T-helper 1 cell treated with Interleukin-12 subunit alpha and Interleukin-12 subunit beta and Interleukin-4 antibody, amounts not matched to agents 30 ng/mL and 1 ng/mL, for 36 hours (primary cell): Measurements from ENCODE around the gene ZFPM1. TPM values are rescaled to one million over a fixed set of nuclear protein-coding genes. Genes with fewer than 3 reads are reported as not detected.

Source experiments
- intact Hi-C: fragments of 100-400 bp; cut with micrococcal nuclease; formaldehyde crosslinking; loops from one replicate; pipeline ENCODE4 v1.15.1; 2024
- total RNA-seq: library from RNA; stranded (reverse); gene quantifications from 2 replicates; pipeline ENCODE4 v1.2.3, GENCODE V29; 2022

The ZFPM1 gene
- total RNA-seq, 1 donor from 2014 or later: 14.0 TPM

DNA sequence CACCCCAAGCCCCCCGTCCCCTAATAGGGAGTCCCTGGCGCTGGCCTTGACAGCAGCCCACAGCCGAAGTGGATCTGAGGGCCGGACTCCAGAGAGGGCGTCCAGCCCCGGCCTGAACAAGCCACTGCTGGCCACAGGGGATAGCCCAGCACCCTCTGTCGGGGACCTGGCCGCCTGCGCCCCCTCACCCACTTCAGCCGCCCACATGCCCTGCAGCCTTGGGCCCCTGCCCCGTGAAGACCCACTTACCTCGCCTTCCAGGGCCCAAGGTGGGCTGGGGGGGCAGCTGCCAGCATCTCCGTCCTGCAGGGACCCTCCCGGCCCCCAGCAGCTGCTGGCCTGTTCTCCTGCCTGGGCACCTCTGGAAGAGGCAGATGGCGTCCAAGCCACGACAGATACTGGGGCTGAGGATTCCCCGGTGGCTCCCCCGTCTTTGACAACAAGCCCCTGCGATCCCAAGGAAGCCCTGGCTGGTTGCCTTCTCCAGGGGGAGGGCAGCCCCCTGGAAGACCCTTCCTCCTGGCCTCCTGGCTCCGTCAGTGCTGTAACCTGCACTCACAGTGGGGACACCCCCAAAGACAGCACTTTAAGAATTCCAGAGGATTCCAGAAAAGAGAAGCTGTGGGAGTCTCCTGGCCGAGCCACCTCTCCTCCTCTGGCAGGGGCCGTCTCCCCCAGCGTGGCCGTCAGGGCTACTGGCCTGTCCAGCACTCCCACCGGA is 19.3 kb upstream of the ZFPM1 start:
- intact Hi-C loops: no loop called here

GRCh38 chr16:88434353-88434690 is 18.8 kb upstream of the ZFPM1 start:
- intact Hi-C loops: no loop called here

- intact Hi-C loops: loop anchor here (5.0 kb wide), 1 partner anchor 657 kb away; no protein-coding TSS in a partner anchor
Measured at GRCh38 chr16:88434746-88435145, 18.3 kb upstream of the ZFPM1 start.

DNA sequence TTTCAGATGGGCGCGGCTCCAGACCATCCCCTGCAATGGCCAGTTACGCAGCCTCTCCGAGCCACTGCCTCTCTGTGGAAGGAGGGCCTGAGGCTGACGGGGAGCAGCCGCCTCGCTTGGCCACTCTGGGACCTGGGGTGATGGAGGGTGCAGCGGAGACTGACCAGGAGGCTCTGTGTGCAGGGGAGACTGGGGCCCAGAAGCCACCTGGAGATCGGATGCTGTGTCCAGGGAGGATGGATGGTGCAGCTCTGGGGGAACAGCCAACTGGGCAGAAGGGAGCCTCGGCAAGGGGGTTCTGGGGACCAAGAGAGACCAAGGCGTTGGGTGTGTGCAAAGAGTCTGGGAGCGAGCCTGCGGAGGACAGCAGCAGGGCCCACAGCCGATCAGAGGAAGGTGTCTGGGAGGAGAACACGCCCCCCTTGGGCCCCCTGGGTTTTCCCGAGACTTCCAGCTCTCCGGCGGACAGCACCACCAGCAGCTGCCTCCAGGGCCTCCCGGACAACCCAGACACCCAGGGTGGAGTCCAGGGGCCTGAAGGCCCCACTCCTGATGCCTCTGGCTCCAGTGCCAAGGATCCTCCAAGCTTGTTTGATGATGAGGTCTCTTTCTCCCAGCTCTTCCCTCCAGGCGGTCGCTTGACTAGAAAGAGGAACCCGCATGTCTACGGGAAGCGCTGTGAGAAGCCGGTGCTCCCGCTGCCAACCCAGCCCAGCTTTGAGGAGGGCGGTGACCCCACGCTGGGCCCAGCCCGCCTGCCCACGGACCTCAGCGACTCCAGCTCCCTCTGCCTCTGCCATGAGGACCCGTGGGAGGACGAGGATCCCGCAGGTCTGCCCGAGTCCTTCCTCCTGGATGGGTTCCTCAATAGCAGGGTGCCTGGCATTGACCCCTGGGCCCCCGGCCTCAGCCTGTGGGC is 17.4 kb upstream of the ZFPM1 start:
- intact Hi-C loops: loop anchor here (5.0 kb wide), 1 partner anchor 658 kb away; no protein-coding TSS in a partner anchor

GRCh38 chr16:88436796-88437195 is 16.3 kb upstream of the ZFPM1 start:
- intact Hi-C loops: loop anchor here (1.0 to 5.0 kb wide), 2 partner anchors 480 to 659 kb away; no protein-coding TSS in a partner anchor

GRCh38 chr16:88437367-88437964 is 15.6 kb upstream of the ZFPM1 start:
- intact Hi-C loops: loop anchor here (1.0 to 5.0 kb wide), 2 partner anchors 481 to 660 kb away; no protein-coding TSS in a partner anchor

DNA sequence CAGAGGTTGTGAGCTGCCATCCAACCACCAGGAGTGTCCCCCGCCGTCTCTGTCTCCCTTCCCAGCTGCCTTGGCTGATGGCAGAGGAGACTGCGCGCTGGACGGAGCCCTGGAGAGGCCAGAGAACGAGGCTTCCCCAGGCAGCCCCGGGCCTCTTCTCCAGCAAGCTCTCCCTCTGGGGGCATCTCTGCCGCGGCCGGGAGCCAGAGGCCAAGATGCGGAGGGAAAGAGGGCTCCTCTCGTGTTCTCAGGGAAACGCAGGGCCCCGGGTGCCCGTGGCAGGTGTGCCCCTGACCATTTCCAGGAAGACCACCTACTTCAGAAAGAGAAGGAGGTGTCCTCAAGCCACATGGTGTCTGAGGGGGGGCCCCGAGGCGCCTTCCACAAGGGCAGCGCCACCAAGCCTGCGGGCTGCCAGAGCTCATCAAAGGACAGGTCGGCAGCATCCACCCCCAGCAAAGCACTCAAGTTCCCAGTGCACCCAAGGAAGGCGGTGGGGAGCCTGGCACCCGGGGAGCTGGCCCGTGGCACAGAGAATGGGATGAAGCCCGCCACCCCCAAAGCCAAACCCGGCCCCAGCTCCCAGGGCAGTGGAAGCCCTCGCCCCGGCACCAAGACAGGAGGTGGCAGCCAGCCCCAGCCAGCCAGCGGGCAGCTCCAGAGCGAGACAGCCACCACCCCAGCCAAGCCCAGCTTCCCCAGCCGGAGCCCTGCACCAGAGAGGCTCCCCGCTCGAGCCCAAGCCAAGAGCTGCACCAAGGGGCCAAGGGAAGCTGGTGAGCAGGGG is 14.8 kb upstream of the ZFPM1 start:
- intact Hi-C loops: loop anchor here (5.0 kb wide), 1 partner anchor 661 kb away; no protein-coding TSS in a partner anchor

- intact Hi-C loops: loop anchor here (5.0 kb wide), 1 partner anchor 662 kb away; no protein-coding TSS in a partner anchor
Measured at GRCh38 chr16:88439016-88439415, 14.1 kb upstream of the ZFPM1 start.

DNA sequence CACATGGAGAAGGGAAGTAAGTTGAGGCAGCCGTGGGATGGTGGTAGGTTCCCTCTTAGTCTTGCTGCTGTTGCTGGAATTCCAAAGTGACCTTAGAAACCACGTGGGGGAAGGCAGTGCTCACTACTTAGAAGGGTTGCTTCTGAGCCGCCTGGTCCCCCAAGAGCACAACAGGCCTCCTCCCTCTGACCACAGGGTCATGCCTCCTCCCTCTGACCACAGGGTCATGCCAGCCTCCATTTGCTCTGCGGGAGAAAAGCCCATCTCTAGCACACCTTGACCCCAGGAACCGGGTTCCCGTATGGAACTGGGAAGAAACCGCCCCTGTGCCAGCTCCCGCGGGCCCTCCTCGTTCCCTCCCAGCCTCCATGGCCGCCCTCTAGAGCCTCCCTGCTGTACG is 13.4 kb upstream of the ZFPM1 start:
- intact Hi-C loops: loop anchor here (5.0 kb wide), 1 partner anchor 662 kb away; no protein-coding TSS in a partner anchor

DNA sequence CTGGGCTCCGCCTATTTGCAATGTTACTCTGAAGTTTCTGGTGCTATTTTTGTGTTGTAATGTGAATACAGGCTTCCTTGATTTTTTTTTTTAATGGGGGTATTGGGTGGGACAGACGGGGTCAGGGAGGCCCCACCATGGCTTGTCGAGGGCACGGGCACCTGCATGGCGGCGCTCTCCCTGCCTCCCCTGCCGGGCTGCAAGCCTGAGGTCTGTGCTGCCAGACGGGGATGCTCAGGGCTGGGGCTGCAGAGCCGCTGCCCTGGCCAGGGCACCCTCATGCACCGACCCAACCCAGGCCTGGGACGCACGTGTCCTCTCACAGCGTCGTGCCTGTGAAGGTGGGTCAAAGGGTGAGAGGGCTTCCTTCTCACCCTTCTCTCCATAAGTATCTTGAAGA is 13.0 kb upstream of the ZFPM1 start:
- intact Hi-C loops: no loop called here

DNA sequence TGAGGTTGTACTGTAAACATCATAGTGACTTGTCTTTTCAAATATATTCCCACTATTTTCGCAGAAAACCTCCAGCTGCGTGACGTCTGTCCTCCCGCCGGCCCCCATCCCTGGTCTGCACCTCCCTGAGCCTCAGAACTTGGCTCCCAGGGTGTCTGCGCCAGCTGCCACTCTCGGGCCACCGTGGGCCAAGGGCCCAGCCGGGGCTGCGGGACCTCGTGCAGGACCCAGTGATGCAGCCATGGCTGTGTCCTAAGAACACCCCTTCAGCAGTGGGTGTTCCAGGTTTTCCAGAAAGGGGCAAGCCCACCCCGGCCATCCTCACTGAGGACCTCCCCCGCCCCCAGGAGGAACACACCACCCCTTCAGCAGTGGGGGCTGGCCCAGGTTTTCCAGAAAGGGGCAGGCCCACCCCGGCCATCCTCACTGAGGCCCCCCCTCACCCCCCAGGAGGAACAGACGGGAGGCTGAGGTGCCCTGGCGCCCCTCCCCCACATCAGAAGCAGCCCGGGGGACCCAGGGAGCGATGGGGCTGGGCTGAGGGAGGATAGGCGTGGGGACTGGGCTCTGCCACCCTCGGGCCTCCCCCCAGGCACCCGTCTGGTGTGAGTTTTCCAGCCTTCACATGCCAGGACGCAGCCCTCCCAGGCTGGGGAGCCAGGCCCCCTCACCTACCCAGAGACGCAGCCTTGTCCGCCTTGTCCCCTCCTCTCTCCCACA is 12.2 kb upstream of the ZFPM1 start:
- intact Hi-C loops: no loop called here

DNA sequence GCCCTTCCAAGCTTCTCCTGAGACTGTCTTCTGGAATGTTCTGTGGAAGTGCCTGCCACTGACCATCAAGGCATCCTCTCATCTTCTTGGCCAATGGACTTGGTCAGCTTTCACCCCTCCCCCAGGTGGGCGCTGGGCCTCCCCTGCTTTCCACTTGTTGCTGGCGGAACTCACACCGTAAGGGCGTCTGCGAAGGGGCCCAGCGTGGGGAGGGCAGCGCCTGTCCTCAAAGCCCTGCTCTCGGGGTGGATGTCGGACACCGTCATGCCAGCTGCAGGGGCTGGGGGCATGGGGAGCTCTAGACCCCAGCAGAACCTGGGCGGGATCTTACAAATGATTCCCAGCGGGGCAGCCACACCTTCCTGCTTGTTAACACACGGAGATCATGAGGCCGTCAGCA is 11.6 kb upstream of the ZFPM1 start:
- intact Hi-C loops: no loop called here

DNA sequence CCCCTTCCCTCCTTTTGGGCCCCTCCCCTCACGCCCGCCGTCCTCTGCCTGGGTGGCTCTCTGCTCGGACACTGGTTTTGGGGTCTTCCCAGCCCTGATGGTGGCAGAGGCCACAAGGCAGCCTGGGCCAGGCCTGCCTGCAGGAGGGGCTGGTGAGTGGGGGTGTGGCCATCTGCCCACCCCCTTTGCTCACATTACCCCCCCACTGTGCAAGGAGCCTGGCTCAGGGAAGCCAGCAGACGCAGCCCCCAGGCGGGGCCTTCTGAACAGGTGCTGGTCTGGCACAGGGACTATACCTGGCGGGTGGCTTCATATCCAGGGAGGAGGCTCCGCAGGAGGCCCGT is 10.7 kb upstream of the ZFPM1 start:
- intact Hi-C loops: no loop called here

DNA sequence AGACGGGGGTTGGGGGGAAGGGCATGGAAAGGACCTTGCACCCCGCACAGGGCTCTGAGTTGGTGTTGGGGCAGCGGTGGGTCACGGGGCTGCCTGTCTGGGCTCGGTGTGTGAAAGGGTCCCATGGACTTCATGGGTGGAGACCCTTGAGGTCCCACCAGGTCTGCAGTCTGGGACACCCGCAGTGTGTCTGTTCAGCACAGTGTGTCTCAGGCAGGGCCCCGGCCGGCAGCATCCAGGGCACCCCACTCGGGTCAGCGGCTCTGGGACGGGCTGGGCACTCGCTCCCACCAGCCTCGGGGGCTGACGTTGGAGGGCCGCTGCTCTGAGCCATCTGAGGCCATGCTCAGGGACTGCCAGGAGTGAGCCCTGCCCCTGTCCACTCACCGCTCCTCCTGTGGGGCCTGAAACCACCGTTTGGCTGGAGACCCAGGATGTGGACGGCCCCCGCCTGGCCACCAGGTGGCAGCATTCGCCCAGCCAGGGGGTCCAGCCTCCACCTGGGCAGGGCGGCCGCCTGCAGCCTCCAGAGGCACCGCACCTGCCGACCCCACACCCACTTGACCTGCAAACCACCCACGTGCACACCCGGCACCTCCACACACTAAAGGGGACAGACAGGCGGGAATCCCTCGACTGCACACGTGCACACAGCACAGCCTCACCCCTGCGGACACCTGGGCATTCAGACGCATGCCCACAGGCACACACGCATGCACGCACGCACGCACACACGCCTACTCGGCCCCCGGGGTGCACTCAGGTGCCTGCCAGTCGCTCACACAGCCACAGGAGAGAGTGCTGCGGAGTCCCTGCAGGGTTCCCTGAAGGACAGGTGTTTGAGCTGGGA is 10.1 kb upstream of the ZFPM1 start:
- intact Hi-C loops: loop anchor here (1.0 kb wide), 4 partner anchors 9 to 119 kb away; no protein-coding TSS in a partner anchor

- intact Hi-C loops: no loop called here
Measured at GRCh38 chr16:88444826-88445582, 8.1 kb upstream of the ZFPM1 start.

DNA sequence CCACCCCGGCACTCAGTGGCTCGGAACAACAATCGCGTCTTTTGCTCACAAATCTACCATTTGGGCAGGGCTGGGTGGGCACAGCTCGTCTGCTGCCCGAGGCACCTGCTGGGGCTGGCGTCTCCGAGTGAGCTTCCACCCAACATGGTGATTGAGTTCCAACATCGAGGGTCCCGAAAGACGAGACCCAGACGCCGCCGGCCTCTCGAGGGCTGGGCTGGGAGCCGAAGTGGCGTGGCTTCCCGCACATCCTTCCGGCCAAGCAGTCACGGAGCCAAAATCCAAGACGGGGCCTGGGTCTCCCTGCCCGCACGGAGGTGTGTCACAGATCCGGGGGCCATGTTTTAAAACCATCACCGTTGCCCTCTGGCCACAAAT is 7.5 kb upstream of the ZFPM1 start:
- intact Hi-C loops: no loop called here

- intact Hi-C loops: no loop called here
Measured at GRCh38 chr16:88446061-88446460, 7.0 kb upstream of the ZFPM1 start.

DNA sequence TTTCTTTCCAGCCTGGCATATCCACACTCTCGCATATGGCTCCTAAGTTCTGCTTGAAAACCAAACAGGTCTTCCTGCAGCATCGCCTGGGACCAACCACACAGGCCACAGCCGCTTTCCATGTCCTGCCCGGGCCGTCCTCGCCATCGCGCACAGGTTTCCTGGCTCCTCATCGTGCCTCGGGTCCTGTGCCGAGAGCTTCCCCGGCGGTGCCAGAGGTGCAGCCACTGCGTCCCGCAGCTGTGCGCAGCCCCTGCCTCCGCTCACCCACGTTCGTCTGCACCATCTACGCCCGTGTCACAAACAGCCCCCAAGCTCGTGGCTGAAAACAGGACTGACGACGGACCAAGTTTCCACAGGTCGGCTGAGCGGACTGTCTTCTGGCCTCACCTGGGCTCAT is 6.3 kb upstream of the ZFPM1 start:
- intact Hi-C loops: no loop called here

DNA sequence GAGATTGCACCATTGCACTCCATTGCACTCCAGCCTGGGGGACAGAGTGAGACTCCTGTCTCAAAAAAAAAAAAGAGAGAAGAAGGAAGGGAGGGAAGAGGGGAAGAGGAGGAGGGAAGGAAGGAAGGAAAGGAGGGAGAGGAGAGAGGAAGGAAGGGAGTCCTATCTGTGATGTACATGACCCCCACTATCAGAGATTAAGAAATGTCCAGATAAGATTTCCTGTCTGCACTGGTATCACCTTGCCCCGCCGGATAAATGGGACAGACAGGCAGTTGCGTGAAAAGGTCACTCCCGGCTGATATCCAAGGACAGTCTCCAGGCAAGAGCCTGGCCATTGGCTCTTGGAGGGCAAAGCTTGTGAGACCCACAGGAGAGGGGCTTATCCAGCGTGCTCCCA is 5.2 kb upstream of the ZFPM1 start:
- intact Hi-C loops: no loop called here
